Non-pigmented ciliary epithelial cell (primary cell): ENCODE measurements around the gene VAC14.
"Not testable (repeated sequence)": the region's sequence is repeated elsewhere in the genome, so short reads cannot be mapped to it uniquely, and the experiment has no call there.

Source experiments
- DNase-seq: peaks from one replicate; pipeline ENCODE4 v3.0.0-alpha.2; 2010; ENCODE audit warnings: low read depth

VAC14 gene

DNA sequence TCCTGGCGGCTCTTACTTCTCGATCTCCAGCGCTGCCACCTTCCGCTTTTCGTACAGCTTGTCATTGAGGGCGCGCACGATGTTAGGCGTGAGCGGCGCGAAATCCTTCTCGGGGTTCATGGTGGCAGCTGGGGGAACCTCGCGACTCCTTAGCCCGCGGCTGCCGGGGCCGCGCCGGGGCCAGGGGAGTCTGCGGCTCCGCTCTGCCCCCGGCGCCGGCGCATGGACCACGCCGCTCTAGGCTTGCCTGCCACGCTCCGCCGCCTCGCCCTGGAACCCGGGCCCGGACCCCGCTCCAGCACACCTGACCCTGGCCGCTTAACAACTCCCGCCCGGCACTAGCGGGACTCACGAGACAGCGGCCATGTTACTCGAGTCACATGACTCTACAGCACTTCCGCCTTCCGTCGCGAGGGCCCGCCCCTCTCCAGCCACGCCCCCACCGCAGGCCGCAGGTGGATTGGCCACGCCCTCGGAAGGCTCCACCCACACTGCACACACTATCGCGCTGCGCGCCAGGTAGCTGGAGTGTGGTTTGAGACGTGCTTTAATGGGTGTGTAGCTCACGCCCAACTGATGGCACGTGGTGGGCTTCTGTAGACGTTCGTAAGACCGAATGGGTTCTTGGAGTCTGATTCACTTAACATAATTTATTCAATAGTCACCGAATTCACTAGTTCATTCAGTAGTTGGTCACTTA, at the start of gene VAC14:
TSS of gene VAC14 (minus strand) at position 378 of the 700 bp plus-strand sequence. CDS start at position 120, 258 bp downstream.
- no peak for DNase-seq

DNA sequence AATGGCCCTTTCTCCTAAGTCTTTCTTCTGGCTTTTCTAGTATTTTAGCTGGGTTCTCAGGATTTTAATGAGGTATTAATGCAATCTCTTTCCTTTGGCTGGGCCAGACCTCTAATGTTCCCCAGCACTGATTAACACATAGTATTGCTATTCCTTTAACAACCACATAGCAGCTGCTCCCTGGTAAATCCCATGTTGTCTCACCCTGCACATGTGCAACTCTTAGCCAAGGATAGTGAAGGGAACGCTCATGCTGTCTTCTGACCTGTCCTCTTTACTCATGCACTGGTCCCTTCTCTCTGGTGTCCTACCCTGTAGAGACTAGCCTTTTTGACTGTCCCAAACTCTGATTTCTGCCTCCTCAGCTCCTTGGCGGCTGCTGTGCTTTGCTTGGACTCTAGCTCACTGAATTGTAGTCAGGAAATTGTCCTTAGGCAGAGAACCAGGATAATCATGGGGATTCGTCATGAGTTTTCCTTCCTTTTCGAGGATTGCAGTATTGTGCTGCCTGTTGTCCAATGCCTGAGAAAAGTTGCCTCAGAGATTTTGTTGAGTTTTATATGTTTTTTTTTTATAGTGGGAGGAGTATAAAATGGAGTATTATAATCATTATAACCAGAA, 22.6 kb upstream of the VAC14 start:
- not testable (repeated sequence) for DNase-seq

DNA sequence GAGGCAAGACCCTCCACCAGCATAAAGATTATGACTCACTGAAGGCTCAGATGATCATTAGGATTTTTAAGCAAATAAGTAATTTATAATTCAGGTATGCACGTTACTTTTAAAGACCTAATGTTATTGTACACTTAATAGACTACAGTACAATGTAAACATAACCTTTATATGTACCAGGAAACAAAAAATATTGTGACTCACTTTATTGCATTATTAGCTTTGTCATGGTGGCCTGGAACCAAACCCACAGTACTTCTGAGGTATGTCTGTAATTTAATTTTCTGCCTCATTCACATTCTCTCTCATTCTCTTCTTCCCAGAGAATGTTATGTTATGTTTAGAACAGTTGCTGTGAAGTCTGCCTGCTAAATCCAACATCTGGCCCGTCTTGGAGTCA, 21.8 kb upstream of the VAC14 start:
- not testable (repeated sequence) for DNase-seq

DNA sequence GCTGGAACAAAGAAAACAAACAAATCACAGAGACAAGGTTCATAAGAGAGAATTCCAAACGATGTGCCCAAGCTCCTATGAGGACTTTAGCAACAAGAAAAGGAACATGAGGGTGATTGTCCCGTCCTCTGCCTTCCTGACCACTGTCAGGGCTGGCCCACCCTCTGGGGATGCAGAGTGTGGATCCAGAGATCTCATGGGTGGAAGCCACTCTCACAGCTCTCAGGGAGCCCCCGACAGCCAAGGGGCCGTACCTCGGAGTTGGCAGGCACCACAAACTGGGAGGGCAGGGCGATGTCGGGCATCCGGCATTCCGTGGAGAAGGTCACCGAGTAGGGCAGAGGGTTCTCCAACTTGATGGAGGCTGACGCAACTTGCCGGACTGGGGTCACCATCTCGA, 17.1 kb upstream of the VAC14 start:
- not testable (repeated sequence) for DNase-seq

DNA sequence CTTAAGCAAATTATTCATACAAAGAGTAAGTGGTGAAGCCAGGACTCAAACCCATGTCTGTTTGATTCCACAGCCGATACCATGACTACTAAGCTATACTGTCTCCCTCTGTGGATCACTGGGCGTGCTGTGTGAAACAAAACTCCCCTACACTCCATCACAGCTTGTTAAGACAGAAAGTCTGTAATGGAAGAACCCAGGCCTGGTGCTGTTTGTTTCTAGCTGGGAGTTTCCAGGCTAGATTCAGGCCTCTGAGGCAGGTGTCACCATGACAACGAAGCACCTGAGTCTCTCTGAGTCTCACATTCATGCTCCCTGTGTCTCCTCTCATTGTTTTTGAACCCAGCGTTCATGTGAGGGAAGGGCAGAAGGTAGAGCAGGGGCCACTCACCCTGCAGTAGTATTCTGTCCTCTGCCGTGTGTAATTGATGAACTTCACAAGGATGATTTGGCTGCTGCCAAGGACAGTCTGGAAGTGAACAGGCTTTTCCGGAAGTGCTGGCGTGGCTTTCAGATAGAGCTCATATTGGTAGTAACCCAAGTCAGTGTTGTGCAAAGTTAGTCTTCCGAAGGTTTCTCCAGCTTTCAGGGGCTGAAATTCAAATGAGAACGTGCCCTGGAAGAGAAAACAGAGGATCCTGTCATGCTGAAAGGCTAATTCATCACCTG, 8.6 kb upstream of the VAC14 start:
- no peak for DNase-seq

DNA sequence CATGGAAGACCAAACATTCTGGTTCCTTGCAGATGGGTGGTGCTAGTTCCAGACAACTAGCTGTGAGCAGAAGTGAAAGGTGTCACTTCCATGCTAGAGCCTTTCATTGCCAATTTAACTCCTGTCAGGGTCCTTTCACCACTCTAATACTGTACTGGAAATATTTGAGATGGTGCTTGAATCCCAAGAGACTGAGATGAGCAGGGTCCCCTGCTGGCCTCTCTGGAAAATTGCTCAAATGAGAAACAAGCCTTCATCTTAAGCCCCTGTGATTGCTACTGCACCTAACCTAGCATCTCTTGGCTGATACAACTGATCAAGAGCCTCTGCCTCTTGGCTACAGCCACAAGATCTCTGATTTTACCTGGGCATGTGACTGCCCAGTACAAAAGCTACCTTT, 7.4 kb upstream of the VAC14 start:
- DNase-seq, result no peak

DNA sequence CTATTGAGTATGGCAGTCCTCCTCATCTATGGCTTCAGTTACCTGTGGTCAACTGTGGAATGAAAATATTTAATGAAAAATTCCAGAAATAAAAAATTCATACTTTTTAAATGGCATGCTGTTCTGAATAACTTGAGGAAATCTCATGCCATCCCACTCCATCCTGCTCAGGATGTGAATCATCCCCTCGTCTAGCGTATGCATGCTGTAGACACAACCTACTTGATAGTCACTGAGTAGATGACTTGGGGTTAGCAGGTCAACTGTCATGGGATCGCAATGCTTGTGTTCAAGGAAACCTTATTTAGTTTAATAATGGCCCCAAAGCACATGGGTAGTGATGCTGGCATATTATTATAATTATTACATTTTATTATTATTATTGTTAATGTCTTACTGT, 4.8 kb upstream of the VAC14 start:
- DNase-seq, result peak; percentile 94

DNA sequence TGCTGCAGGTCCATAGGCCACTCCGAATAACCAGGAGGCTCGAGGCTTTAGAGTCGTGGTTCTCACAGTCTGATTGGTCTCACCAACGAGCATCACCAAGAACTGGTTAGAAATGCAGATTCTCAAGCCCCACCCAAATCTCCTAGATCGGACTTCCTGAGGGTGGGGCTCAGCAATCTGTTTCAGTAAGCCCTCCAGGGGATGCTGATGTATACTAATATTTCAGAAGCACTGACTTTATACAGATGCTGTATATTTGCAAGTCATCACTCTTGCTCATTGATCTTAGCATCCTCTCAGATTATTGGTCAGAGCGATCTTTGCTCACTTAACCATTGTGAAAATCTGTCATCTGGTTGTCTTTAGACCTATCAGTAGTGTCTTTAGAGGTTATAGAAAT, 4.4 kb upstream of the VAC14 start:
- no peak for DNase-seq

DNA sequence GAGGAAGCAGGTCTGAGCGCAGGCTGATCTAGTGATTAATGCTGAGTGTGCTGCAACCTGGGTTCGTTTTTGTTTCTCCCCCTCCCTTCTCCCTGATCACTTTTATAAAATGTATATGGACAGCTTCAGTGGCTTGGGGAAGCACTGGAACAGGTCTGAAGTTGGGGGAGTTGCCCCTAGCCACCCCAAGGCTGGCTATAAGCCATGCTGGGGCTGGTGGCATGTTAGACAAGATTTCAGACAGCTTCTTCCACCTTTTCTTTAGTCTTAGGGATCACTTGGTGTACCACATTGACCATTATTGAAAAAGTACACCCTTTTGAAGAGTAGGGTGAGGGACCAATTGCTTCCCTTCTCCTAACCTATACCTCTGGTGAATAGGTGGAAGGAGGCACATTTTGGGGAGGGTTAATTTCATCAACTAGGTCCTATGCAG, 3.8 kb upstream of the VAC14 start:
- DNase-seq, result no peak

DNA sequence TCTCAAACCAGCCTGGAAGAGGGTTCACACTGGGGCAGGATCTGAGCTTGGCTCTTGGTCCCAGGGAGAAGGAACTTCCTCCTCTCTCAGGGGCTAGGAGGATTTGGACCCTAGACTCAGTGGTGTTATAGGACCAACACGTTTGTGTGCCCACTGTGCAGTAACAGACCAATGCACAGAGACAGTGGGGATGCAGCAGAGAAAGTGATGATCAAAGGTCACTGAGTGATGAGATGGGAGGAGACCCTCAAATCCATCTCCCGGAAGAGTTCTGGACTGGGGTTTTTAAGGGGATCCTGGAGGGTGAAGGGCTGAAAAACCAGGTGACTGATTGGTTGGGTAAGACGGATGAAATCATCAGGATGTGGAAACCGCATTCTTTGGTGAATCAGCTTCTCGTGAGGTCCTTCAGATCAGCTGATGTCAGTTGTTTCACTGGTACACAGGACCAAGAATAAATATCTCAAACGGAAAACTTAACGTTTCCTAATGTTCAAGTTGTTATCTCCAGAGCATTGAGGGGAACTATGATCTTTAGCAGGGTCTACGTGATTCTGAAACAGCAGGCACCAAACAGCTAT, 3.3 kb upstream of the VAC14 start:
- DNase-seq, result peak; percentile 94

DNA sequence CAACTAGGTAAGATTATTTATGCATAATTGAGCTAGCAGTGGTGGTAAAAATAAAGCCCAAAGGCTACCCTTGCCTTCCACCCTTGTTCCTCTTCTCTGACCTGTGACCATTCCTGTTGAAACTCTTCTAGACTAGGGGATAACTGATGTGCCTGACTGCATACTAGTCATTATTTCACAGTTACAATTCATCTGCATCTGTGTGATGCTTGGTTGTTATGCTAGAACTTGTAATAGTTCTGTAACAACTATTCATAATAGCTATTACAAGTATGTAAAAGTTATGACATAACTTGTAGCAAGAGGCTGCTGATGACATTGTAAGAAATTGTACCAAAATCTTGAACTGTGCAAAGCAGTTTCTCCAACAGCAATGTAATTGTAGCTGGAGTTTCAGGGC, 2.4 kb upstream of the VAC14 start:
- DNase-seq, result no peak

DNA sequence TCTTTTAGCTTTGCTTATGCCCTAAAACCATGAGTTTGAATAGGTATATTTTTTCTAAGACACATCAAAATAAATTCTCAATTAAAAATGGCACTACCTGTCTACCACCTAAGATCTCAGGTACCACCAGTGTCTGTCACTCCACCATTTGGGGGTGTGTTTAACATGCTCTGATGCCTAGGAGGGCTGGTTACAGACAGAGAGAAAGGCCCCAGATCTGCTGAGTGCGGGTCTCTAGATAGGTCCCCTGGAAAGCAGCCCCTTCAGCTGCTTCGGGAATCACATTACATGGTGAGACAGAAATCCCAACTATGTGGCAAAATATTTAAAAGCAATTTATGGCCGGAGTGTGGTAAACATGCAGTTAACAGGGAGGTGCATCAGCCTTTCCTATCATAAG, 653 bp upstream of the VAC14 start:
- no peak for DNase-seq

DNA sequence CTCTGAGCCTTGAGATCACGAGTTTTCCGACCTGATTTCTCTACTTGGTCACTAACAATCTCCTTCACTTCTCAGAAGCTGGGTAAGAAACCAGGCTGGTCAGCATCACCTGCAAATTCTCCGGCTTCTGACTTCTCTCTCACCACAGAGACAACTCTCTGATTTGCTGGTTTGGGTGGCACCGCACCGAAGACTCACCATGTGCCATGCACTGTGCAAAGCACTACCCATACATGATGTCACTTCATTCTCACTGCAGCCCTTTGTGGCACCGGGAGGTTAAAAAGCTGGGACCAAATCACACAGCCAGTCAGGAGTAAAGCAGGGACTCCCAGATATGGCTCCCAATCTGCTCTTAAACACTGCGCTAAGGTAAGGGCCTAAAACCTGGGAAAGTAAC, 647 bp downstream of the VAC14 start:
- DNase-seq, result no peak

DNA sequence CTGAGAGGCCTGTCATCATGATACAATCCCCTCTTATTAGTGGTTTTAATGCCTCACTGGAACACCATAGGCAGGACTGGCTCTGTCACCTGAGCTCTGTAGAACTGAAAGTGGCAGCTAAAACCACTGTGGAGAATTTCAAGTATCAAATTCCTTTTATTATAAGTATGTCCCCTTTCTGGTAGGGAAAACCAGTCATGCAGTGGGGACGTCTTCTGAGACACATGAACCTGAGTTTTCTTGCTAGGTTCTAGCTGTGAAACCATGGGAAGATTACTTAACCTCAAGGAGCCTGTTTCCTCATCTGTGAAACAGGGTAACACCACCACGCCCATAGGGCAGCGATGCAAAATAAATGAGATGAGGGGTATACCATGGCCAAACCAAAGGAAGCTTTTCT, 4.7 kb downstream of the VAC14 start:
- no peak for DNase-seq

DNA sequence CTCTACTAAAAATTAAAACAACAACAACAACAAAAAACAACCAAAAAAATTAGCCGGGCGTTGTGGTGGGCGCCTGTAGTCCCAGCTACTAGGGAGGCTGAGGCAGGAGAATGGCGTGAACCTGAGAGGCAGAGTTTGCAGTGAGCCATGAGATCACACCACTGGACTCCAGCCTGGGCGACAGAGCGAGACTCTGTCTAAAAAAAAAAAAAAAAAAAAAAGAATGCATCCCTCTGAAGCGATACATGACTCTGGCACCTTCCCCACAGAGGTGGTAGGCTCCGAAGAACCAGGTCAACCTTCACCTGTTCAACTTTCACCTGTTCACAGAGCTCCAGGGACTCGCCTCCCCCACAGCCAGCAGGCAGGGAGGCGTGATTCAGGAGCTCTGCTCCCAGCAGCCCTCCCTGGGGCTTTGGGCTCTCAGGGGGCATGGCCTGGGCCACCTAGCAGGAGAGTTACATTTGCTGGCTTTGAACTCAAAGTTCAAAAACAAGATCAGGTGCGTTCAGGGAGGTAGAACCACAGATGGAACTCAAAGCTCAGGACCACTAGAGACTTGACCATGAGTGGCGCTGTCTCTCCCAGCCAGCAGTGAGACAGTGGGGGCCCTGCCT, 5.6 kb downstream of the VAC14 start:
- no peak for DNase-seq

DNA sequence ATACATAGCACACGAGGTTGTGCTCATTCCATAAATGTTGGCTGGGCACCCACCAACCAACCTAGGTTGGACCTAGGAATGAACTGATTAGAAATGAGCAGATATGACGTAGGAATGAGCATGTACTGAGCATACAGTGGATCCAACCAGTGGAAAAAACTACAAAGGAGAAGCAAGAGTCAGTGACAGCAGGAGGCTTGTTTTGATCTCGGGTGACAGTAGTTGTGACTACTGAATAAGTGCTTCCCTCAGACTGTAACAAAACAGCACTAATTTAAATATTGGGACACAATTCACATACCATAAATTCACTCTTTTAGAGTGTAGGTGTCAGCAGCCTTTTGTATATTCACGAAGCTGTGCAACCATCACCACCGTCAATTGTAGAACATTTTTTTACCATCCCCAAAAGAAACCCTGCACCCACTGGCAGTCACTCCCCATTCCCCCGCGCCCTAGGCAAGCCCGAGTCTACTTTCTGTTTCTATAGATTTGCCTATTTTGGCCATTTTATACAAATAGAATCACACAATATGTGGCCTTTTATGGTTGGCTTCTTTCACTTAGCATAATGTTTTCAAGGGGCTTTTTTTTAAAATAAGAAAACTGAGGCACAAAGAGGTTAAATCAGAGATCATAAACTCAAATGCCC, 7.0 kb downstream of the VAC14 start:
- no peak for DNase-seq

DNA sequence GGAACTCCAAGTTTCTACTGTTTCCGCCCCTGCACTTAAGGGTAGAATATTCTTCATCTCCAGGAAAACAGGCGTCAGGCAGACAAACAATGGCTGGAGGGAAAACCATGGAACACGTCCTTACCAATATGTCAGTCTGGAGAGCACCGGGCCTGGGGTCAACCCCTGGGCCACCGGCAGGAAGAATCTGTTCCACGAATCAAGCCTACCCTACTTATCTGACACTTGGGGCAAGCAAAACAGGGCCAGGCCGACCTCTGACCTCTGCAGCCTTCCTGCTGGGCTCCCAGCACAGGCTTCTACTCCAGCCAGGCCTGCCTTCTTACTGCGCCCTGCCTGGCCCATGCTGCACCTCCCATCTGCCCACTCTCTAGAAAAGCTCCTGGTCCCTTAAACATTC, 10.1 kb downstream of the VAC14 start:
- no peak for DNase-seq

DNA sequence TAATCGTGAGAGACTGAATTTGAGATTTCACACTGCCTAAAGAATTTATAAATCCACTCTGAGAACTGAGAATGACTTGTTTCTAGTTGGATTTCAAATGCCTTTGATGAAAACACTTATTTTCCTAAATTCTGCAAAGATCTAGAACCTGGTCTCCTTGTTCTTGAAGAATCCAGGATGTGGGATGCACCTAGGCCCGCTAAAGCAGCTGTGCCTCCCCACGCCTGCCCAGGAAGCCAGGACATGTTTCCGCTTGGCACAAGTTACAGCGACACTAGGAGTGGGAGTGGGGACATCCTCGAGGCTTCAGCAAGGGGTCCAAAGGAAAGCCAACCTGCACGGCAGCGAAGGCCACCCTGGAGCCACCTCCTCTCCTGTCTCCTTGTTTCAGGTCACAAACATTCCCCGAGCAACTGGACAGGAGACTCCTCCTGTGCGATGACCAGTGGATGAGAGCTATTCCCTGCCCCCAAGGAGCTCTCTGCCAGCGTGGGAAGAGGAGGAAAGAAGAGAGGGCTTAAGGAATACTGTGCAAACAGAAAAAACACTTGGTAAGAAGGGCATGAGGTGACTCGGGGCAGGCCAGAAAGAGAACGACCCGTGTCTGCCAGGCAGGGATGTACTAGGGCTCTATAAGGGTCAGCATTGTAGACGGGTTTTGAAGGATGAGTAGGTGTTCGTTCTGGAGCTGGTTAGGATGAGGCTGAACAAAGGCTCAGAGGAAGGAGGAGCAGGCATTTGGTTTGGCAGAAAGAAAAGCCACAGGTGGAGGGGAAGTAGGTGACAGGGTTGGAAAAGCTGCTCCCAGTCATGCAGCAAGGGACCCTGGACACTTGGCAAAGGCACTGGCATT, 11.1 kb downstream of the VAC14 start:
- no peak for DNase-seq

DNA sequence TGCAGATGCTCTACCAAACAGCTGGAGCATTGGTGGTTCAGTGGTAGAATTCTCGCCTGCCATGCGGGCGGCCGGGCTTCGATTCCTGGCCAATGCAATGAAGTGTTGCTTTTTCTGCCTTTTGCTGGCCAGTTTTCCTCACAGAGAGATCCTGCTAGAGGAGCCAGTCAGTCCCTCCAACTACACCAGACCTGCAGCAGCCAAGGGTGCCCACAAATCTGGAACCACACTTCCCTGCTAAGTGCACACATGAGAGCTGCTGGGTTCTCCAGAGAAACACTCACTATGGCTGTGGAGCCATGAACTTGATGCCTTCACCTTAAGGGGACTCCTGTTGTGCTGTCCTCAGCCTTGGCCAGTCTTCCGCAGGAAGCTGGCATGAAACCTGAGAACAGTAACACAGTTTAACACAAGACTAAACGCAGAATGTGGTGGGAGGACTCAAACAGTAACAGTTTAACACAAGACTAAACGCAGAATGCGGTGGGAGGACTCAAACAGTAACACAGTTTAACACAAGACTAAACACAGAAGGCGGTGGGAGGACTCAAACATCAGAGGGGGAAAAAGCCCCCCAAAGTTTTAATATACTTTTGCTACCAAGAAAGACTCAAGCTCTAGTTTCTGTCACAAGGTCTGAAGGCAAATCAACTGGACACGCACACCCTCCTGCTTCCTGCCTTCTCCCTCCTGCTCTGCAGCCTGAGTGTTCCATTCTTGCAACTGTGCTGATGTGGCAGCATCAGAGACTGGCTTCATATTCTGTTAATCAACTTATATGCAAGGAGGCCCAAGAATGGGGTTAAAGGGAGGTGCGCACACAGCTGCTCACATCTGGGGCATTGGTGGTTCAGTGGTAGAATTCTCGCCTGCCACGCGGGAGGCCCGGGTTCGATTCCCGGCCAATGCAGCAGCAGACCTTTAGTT, 12.0 kb downstream of the VAC14 start:
- DNase-seq, result peak; percentile 53
